H9 (cell line): ENCODE data around the gene IL6R. TPM values are rescaled to one million over a fixed set of nuclear protein-coding genes. Genes with fewer than 3 reads are reported as not detected.

Experiments
- DNase-seq: peaks from one replicate; pipeline ENCODE4 v3.0.0-alpha.2; 2017
- H2AFZ ChIP-seq: one replicate; pipeline ENCODE4 v1.6.1; 2013; ENCODE audit warnings: mild to moderate bottlenecking, low read length, control low read depth, moderate library complexity
- H2AK5ac ChIP-seq: 2 replicates; pipeline ENCODE4 v1.6.1; 2013; ENCODE audit warnings: low read length, control low read depth, mixed read lengths; ENCODE audit not compliant: insufficient read length
- H2BK120ac ChIP-seq: one replicate; pipeline ENCODE4 v1.6.1; 2013; ENCODE audit warnings: low read depth, mild to moderate bottlenecking, low read length, control low read depth, inconsistent platforms; ENCODE audit not compliant: poor library complexity, severe bottlenecking
- H2BK12ac ChIP-seq: 2 replicates; pipeline ENCODE4 v1.6.1; 2013; ENCODE audit warnings: low read length, control low read depth, mixed read lengths, low read depth; ENCODE audit not compliant: insufficient read length
- H2BK15ac ChIP-seq: 2 replicates; pipeline ENCODE4 v1.6.1; 2013; ENCODE audit warnings: low read depth, low read length, control low read depth
- H2BK20ac ChIP-seq: one replicate; pipeline ENCODE4 v1.6.1; 2013; ENCODE audit warnings: low read depth, mild to moderate bottlenecking, low read length, control low read depth, inconsistent platforms; ENCODE audit not compliant: poor library complexity, severe bottlenecking
- H2BK5ac ChIP-seq: 2 replicates; pipeline ENCODE4 v1.6.1; 2013; ENCODE audit warnings: low read length, control low read depth, mixed read lengths; ENCODE audit not compliant: insufficient read length
- H3K14ac ChIP-seq: 2 replicates; pipeline ENCODE4 v1.6.1; 2013; ENCODE audit warnings: low read length, control low read depth; ENCODE audit not compliant: insufficient read depth
- H3K18ac ChIP-seq: 2 replicates; pipeline ENCODE4 v1.6.1; 2013; ENCODE audit warnings: low read depth, mild to moderate bottlenecking, mixed read lengths, low read length, control low read depth; ENCODE audit not compliant: insufficient read length
- H3K23ac ChIP-seq: 2 replicates; pipeline ENCODE4 v1.6.1; 2013; ENCODE audit warnings: low read length, control low read depth, mixed read lengths, low read depth; ENCODE audit not compliant: insufficient read length
- H3K23me2 ChIP-seq: 2 replicates; pipeline ENCODE4 v1.6.1; 2013; ENCODE audit warnings: low read depth, mild to moderate bottlenecking, mixed read lengths, low read length, control low read depth; ENCODE audit not compliant: insufficient read length, poor library complexity, severe bottlenecking
- H3K27ac ChIP-seq: 2 replicates; pipeline ENCODE4 v1.5.1; 2013; ENCODE audit warnings: low read length, control low read depth, mixed read lengths, low read depth; ENCODE audit not compliant: insufficient read length
- H3K27me3 ChIP-seq: 2 replicates; pipeline ENCODE4 v1.6.1; 2013; ENCODE audit warnings: low read length, control low read depth, inconsistent platforms; ENCODE audit not compliant: insufficient read depth
- H3K4ac ChIP-seq: 2 replicates; pipeline ENCODE4 v1.6.1; 2013; ENCODE audit warnings: low read depth, mild to moderate bottlenecking, control low read depth, inconsistent platforms, low read length, moderate library complexity
- H3K4me1 ChIP-seq: 2 replicates; pipeline ENCODE4 v1.6.1; 2013; ENCODE audit warnings: low read length, control low read depth, inconsistent platforms; ENCODE audit not compliant: insufficient read depth
- H3K4me2 ChIP-seq: 2 replicates; pipeline ENCODE4 v1.6.1; 2013; ENCODE audit warnings: low read length, control low read depth, mixed read lengths; ENCODE audit not compliant: insufficient read length, insufficient read depth
- H3K56ac ChIP-seq: 2 replicates; pipeline ENCODE4 v1.6.1; 2013; ENCODE audit warnings: low read depth, mild to moderate bottlenecking, mixed read lengths, low read length, control low read depth; ENCODE audit not compliant: insufficient read length
- H3K79me1 ChIP-seq: 2 replicates; pipeline ENCODE4 v1.6.1; 2013; ENCODE audit warnings: low read depth, mild to moderate bottlenecking, moderate library complexity, low read length, control low read depth, inconsistent platforms; ENCODE audit not compliant: insufficient read depth, poor library complexity, severe bottlenecking
- H3K79me2 ChIP-seq: 2 replicates; pipeline ENCODE4 v1.6.1; 2013; ENCODE audit warnings: low read length, control low read depth, inconsistent platforms; ENCODE audit not compliant: insufficient read depth
- H3K9ac ChIP-seq: 2 replicates; pipeline ENCODE4 v1.6.1; 2013; ENCODE audit warnings: low read length, control low read depth, mixed read lengths; ENCODE audit not compliant: insufficient read length; ENCODE audit errors: extremely low read depth
- H3K9me3 ChIP-seq: one replicate; pipeline ENCODE4 v1.6.1; 2013; ENCODE audit warnings: low read depth, low read length, inconsistent platforms; ENCODE audit not compliant: control insufficient read depth
- H3T11ph ChIP-seq: one replicate; pipeline ENCODE4 v1.6.1; 2013; ENCODE audit warnings: mild to moderate bottlenecking, low read length, control low read depth, inconsistent platforms
- H4K20me1 ChIP-seq: one replicate; pipeline ENCODE4 v1.6.1; 2013; ENCODE audit not compliant: control insufficient read depth, insufficient read length, insufficient read depth
- H4K5ac ChIP-seq: 2 replicates; pipeline ENCODE4 v1.6.1; 2013; ENCODE audit warnings: low read depth, mild to moderate bottlenecking, mixed read lengths, low read length, control low read depth; ENCODE audit not compliant: insufficient read length
- H4K8ac ChIP-seq: replicated peaks from 2 replicates; pipeline ENCODE4 v1.6.1; 2013; ENCODE audit warnings: low read length, control low read depth, mixed read lengths, low read depth; ENCODE audit not compliant: insufficient read length
- H4K91ac ChIP-seq: 2 replicates; pipeline ENCODE4 v1.6.1; 2013; ENCODE audit warnings: low read depth, mild to moderate bottlenecking, moderate library complexity, mixed read lengths, low read length, control low read depth; ENCODE audit not compliant: insufficient read length
- H3K27ac Mint-ChIP-seq, 3 experiments: 2 replicates in 2 of 3; 3 replicates in 1 of 3; pipeline ENCODE4 v1.8.0; 2020 to 2021; ENCODE audit warnings: mixed read lengths in 3 of 3, mild to moderate bottlenecking in 1 of 3, moderate library complexity in 1 of 3
- H3K27me3 Mint-ChIP-seq: 2 replicates; pipeline ENCODE4 v1.8.0; 2021; ENCODE audit warnings: low read depth, mild to moderate bottlenecking, moderate library complexity, mixed read lengths
- H3K36me3 Mint-ChIP-seq, 3 experiments: 2 replicates in 2 of 3; 3 replicates in 1 of 3; pipeline ENCODE4 v1.8.0; 2020 to 2021; ENCODE audit warnings: low read depth in 3 of 3, mixed read lengths in 3 of 3; ENCODE audit not compliant: insufficient read depth in 1 of 3
- H3K4me1 Mint-ChIP-seq, 2 experiments: 2 replicates each; pipeline ENCODE4 v1.8.0; 2020; ENCODE audit warnings: mixed read lengths in 2 of 2
- H3K4me3 Mint-ChIP-seq, 2 experiments: 2 replicates in 1 of 2; 3 replicates in 1 of 2; pipeline ENCODE4 v1.8.0; 2020 to 2021; ENCODE audit warnings: mild to moderate bottlenecking in 2 of 2, mixed read lengths in 2 of 2, moderate library complexity in 1 of 2
- H3K9me3 Mint-ChIP-seq, 2 experiments: 2 replicates in 1 of 2; 3 replicates in 1 of 2; pipeline ENCODE4 v1.8.0; 2020; ENCODE audit warnings: mild to moderate bottlenecking in 2 of 2, mixed read lengths in 2 of 2, moderate library complexity in 1 of 2
- CTCF ChIP-seq: fragments of 200-600 bp; sonication (generic); conservative IDR thresholded peaks from 3 replicates; pipeline ENCODE4 v1.8.0; 2021; ENCODE audit warnings: antibody characterized with exemption, mild to moderate bottlenecking
- WGBS: extraction: QIAGEN DNeasy Blood & Tissue Kit; methylation state at CpG from one replicate; pipeline ENCODE4 v1.1.7; 2013; ENCODE audit warnings: missing lambda C conversion rate, low lambda C conversion rate, mixed read lengths; ENCODE audit not compliant: insufficient read length; ENCODE audit errors: extremely low coverage; 5-methylcytosine and 5-hydroxymethylcytosine counted together
- total RNA-seq: library from RNA; stranded (reverse); gene quantifications from 2 replicates; pipeline ENCODE4 v1.2.1, GENCODE V29; 2021

Gene IL6R
- total RNA-seq, 1 experiment from 2014 or later = 1.7 TPM

GRCh38 chr1:154391086-154391770, 13.9 kb upstream of the IL6R start:
- Histone ChIP-seq H3K9ac (no peak overlapping the region), H3K4me1 (no peaks in the 10 kb centered on the region), H3K14ac (no peak overlapping the region), H2AFZ (no peak overlapping the region), H3K23me2 (no peaks in the 10 kb centered on the region), H3K23ac (no peak overlapping the region), H2BK5ac (no peak overlapping the region), H2BK20ac (no peak overlapping the region), H4K8ac (no peak overlapping the region), H3K9me3 (no peaks in the 10 kb centered on the region), H3K56ac (no peak overlapping the region), H3K4me2 (no peak overlapping the region), H2BK15ac (no peak overlapping the region), H4K20me1 (no peaks in the 10 kb centered on the region), H2BK12ac (no peak overlapping the region), H3K27ac (no peak overlapping the region), H4K5ac (no peak overlapping the region), H4K91ac (no peak overlapping the region), H3K27me3 (no peaks in the 10 kb centered on the region), H3K79me2 (no peaks in the 10 kb centered on the region), H3K18ac (no peak overlapping the region), H2AK5ac (no peak overlapping the region), H3K4ac (no peak overlapping the region), H3K79me1 (no peaks in the 10 kb centered on the region), H2BK120ac (no peak overlapping the region), H3T11ph (no peak overlapping the region)
- Mint-ChIP-seq H3K4me3 (no peak overlapping the region), H3K36me3 (peaks cover 0 to 5% (median 1%) of the 10 kb centered on the region in 3 experiments; a peak in 4 of 7 replicates), H3K27me3 (no peaks in the 10 kb centered on the region), H3K9me3 (peaks cover 11 to 19% of the 10 kb centered on the region in 2 experiments), H3K4me1 (no peaks in the 10 kb centered on the region), H3K27ac (no peak overlapping the region; a peak in 1 of 7 replicates)
- no CpG with 5 or more reads among the region's 9 CpGs for WGBS
- no peak for DNase-seq
- no peak for TF ChIP-seq CTCF
